ENCODE measurements around the gene APBA2. TPM values are rescaled to one million over a fixed set of nuclear protein-coding genes. Genes with fewer than 3 reads are reported as not detected.

Gene APBA2
- total and polyA plus RNA-seq, 10 of the 15 experiments (the other 5 are each of a cell fraction or from before 2014, with no cell fraction given): 0.06 to 0.26 (median 0.07) TPM; not detected in 7

DNA sequence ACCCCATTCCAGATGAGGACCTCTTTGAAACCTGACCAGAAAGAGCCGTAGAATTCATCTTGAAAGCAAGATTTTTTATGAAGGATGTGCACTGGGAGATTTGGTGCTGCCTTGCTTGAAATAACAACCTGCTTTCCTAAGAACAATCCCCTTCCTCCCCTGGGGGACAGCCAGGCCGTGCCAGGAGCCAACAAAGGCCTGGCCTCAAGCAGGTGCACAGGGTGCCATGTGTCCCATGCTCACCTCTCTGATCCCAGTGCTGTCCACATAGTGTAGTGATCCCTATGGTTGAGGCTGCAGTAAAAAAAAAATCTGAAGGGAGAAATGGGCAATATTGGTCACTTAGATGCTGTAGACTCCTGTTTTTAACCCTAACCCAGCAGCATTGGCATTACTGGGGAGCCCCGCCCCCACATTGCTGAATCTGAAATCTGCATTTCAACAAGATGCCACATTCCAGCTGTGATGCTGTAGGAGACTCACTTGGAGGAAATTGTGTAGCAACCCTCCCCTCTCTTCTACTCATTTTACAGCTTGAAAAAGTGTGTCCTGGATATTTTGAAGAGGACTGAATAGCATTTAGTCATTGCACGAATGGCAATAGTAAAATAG is 171.2 kb downstream of the APBA2 start:
- Histone ChIP-seq H3K36me3 (ENCODE audit: control insufficient read depth in 2 of 2, insufficient read depth in 2 of 2, low read length in 1 of 2) (no peaks in the 10 kb centered on the region), H3K27me3 (replicated peaks in 1 of 2; ENCODE audit: control insufficient read depth in 2 of 2, insufficient read depth in 2 of 2, low read length in 1 of 2) (no peaks in the 10 kb centered on the region), H3K79me2 (ENCODE audit: control insufficient read depth, insufficient read depth, low read length) (no peaks in the 10 kb centered on the region), H4K20me1 (ENCODE audit: control insufficient read depth, insufficient read depth) (no peaks in the 10 kb centered on the region), H3K4me3 (no peak overlapping the region), H3K27ac (ENCODE audit: control insufficient read depth, insufficient read depth) (no peak overlapping the region), H3K4me1 (ENCODE audit: control insufficient read depth, insufficient read depth, low read length) (no peaks in the 10 kb centered on the region), H3K4me2 (ENCODE audit: control insufficient read depth, insufficient read depth) (no peak overlapping the region), H3K9me3 (replicated peaks; ENCODE audit: control insufficient read depth, insufficient read depth, low read length) (no peaks in the 10 kb centered on the region), H3K9ac (ENCODE audit: control insufficient read depth, insufficient read depth, low read length) (no peak overlapping the region), H2AFZ (ENCODE audit: control insufficient read depth, low read depth, low read length) (no peak overlapping the region)
- DNase-seq (ENCODE audit: low read depth, low spot score) (no peak), ATAC-seq (no peak), FAIRE-seq (no peak)
- in situ Hi-C loops (cut with MboI): no loop called here
- ChIA-PET SMC1A (ENCODE audit: uncharacterized antibody, unreplicated experiment) (no interaction called here), CTCF (no interaction called here), POLR2A (no interaction called here), RAD21 (ENCODE audit: unreplicated experiment) (no interaction called here)
- 9% methylated on average over 4 of the region's 4 CpGs for WGBS (ENCODE audit: insufficient coverage, insufficient replicate concordance, low lambda C conversion rate, missing lambda C conversion rate)
- intact Hi-C loops (cut with micrococcal nuclease; ENCODE audit: unreplicated experiment): no loop called here
- TF ChIP-seq WRNIP1 (IDR thresholded peaks at IDR 0.05; ENCODE audit: borderline replicate concordance, low read depth, low read length): no peak
- TF ChIP-seq MYC (IDR thresholded peaks at IDR 0.05; ENCODE audit: insufficient read depth, insufficient read length, insufficient replicate concordance, low read length, severe bottlenecking): no peak
- no peak for TF ChIP-seq PAX5 (IDR thresholded peaks at IDR 0.05; ENCODE audit: borderline replicate concordance, low read depth, low read length)
- TF ChIP-seq RAD21 (IDR thresholded peaks at IDR 0.05; ENCODE audit: insufficient read depth, low read depth, low read length): no peak
- TF ChIP-seq NFXL1 (IDR thresholded peaks at IDR 0.05; ENCODE audit: borderline replicate concordance): no peak
- BruUV-seq (replicated peaks): no TSS peak

DNA sequence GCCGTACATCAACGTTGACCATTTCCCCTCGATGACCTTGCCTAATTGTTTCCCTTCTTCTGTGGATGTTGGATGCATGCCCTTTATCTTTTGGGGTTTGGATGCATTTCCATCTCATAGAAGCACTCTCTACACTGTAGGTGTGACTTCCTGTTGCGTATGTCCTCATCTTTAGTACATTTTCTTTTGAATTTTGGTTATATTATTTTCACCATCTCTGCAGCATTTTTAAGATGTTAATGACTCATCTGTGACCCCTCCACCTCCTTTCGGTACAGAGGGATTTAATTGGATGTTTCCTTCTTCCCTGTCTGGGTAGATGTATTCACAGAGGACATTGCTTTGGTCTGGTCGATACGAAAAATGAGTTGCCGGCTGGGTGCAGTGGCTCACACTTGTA is 172.1 kb downstream of the APBA2 start:
- in situ Hi-C loops (cut with MboI) (no loop called here), intact Hi-C loops (cut with micrococcal nuclease; ENCODE audit: unreplicated experiment) (no loop called here)
- Histone ChIP-seq H3K4me3 (no peak overlapping the region), H3K4me1 (ENCODE audit: control insufficient read depth, insufficient read depth, low read length) (no peaks in the 10 kb centered on the region), H3K79me2 (ENCODE audit: control insufficient read depth, insufficient read depth, low read length) (no peaks in the 10 kb centered on the region), H3K4me2 (ENCODE audit: control insufficient read depth, insufficient read depth) (no peak overlapping the region), H3K36me3 (ENCODE audit: control insufficient read depth in 2 of 2, insufficient read depth in 2 of 2, low read length in 1 of 2) (no peaks in the 10 kb centered on the region), H3K27me3 (replicated peaks in 1 of 2; ENCODE audit: control insufficient read depth in 2 of 2, insufficient read depth in 2 of 2, low read length in 1 of 2) (no peaks in the 10 kb centered on the region), H3K9me3 (replicated peaks; ENCODE audit: control insufficient read depth, insufficient read depth, low read length) (no peaks in the 10 kb centered on the region), H3K27ac (ENCODE audit: control insufficient read depth, insufficient read depth) (no peak overlapping the region), H2AFZ (ENCODE audit: control insufficient read depth, low read depth, low read length) (no peak overlapping the region), H4K20me1 (ENCODE audit: control insufficient read depth, insufficient read depth) (no peaks in the 10 kb centered on the region), H3K9ac (ENCODE audit: control insufficient read depth, insufficient read depth, low read length) (no peak overlapping the region)
- no TSS peak for BruUV-seq (replicated peaks)
- FAIRE-seq (no peak), DNase-seq (ENCODE audit: low read depth, low spot score) (no peak), ATAC-seq (no peak)
- ChIA-PET CTCF (no interaction called here), POLR2A (no interaction called here), SMC1A (ENCODE audit: uncharacterized antibody, unreplicated experiment) (no interaction called here), RAD21 (ENCODE audit: unreplicated experiment) (no interaction called here)
- WGBS (ENCODE audit: insufficient coverage, insufficient replicate concordance, low lambda C conversion rate, missing lambda C conversion rate): 54% methylated on average over 8 of the region's 8 CpGs
- no peak for TF ChIP-seq JUND (IDR thresholded peaks at IDR 0.05; ENCODE audit: low read depth, low read length)
- no peak for TF ChIP-seq MTA2 (IDR thresholded peaks at IDR 0.05; ENCODE audit: low read depth)
- TF ChIP-seq, protein P1, sequence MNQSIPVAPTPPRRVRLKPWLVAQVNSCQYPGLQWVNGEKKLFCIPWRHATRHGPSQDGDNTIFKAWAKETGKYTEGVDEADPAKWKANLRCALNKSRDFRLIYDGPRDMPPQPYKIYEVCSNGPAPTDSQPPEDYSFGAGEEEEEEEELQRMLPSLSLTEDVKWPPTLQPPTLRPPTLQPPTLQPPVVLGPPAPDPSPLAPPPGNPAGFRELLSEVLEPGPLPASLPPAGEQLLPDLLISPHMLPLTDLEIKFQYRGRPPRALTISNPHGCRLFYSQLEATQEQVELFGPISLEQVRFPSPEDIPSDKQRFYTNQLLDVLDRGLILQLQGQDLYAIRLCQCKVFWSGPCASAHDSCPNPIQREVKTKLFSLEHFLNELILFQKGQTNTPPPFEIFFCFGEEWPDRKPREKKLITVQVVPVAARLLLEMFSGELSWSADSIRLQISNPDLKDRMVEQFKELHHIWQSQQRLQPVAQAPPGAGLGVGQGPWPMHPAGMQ (IDR thresholded peaks at IDR 0.05; ENCODE audit: borderline replicate concordance): no peak
- no peak for TF ChIP-seq ZNF217 (IDR thresholded peaks at IDR 0.05)
- TF ChIP-seq HCFC1 (IDR thresholded peaks at IDR 0.05; ENCODE audit: low read length): no peak
- no peak for TF ChIP-seq ZBED1 (IDR thresholded peaks at IDR 0.05; ENCODE audit: borderline replicate concordance)
- TF ChIP-seq SIX5 (IDR thresholded peaks at IDR 0.05; ENCODE audit: low read depth, low read length, severe bottlenecking): no peak
- TF ChIP-seq, protein P2, sequence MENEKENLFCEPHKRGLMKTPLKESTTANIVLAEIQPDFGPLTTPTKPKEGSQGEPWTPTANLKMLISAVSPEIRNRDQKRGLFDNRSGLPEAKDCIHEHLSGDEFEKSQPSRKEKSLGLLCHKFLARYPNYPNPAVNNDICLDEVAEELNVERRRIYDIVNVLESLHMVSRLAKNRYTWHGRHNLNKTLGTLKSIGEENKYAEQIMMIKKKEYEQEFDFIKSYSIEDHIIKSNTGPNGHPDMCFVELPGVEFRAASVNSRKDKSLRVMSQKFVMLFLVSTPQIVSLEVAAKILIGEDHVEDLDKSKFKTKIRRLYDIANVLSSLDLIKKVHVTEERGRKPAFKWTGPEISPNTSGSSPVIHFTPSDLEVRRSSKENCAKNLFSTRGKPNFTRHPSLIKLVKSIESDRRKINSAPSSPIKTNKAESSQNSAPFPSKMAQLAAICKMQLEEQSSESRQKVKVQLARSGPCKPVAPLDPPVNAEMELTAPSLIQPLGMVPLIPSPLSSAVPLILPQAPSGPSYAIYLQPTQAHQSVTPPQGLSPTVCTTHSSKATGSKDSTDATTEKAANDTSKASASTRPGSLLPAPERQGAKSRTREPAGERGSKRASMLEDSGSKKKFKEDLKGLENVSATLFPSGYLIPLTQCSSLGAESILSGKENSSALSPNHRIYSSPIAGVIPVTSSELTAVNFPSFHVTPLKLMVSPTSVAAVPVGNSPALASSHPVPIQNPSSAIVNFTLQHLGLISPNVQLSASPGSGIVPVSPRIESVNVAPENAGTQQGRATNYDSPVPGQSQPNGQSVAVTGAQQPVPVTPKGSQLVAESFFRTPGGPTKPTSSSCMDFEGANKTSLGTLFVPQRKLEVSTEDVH (IDR thresholded peaks at IDR 0.05; ENCODE audit: low read depth, partially characterized antibody): no peak
- TF ChIP-seq EP300 (IDR thresholded peaks at IDR 0.05; ENCODE audit: borderline replicate concordance in 1 of 2, control insufficient read depth in 1 of 2, low read depth in 2 of 2, low read length in 2 of 2): no peak
